GM20000 (cell line): ENCODE results near the gene GIPC2.
"Not testable (repeated sequence)": the region's sequence is repeated elsewhere in the genome, so short reads cannot be mapped to it uniquely, and the experiment has no call there.

Source experiments
- DNase-seq: peaks from one replicate; pipeline ENCODE4 v3.0.0; 2012; ENCODE audit warnings: low spot score
- CTCF ChIP-seq: IDR thresholded peaks from 2 replicates; pipeline ENCODE4 v1.5.1; 2012; ENCODE audit warnings: mild to moderate bottlenecking, control low read depth; ENCODE audit errors: extremely low read depth, missing control alignments

The GIPC2 gene

GRCh38 chr1:78045926-78046778, at the start of gene GIPC2:
GIPC2 (plus strand) TSS chr1:78045966; CDS start chr1:78046095, 129 bp downstream.
- TF ChIP-seq CTCF: no peak
- peak; percentile 41 for DNase-seq

GRCh38 chr1:77996734-77997133, 49.0 kb upstream of the GIPC2 start:
- TF ChIP-seq CTCF: no peak

GRCh38 chr1:78000536-78000935, 45.2 kb upstream of the GIPC2 start:
- DNase-seq: not testable (repeated sequence)

More at GRCh38 chr1:77996734-77997133, 49.0 kb upstream of the GIPC2 start:
- DNase-seq: no peak

- no peak for DNase-seq
- no peak for TF ChIP-seq CTCF
These were observed 42.6 kb upstream of the GIPC2 start for GRCh38 chr1:78003070-78003746.

- no peak for TF ChIP-seq CTCF
- DNase-seq: peak; percentile 32
These were observed 41.7 kb upstream of the GIPC2 start for GRCh38 chr1:78003882-78004718.

GRCh38 chr1:78004719-78005447, 40.9 kb upstream of the GIPC2 start, which contains the start of gene DNAJB4:
DNAJB4 (plus strand) TSS chr1:78004939; CDS start chr1:78005111, 172 bp downstream.
- no peak for TF ChIP-seq CTCF
- DNase-seq: peak; percentile 80

- DNase-seq: no peak
- no peak for TF ChIP-seq CTCF
These were observed 40.4 kb upstream of the GIPC2 start for GRCh38 chr1:78005448-78005722.
